Choroid plexus epithelial cell (primary cell): ENCODE measurements around the gene HIVEP2.

Source experiments
- DNase-seq: peaks from one replicate; pipeline ENCODE4 v3.0.0-alpha.2; 2010; ENCODE audit warnings: low read depth
- H3K4me3 ChIP-seq: 2 replicates; pipeline ENCODE4 v1.5.1; 2011; ENCODE audit warnings: low read depth, mild to moderate bottlenecking, control low read depth, low read length, moderate library complexity
- CTCF ChIP-seq: conservative IDR thresholded peaks from 2 replicates; pipeline ENCODE4 v1.5.1; 2011; ENCODE audit warnings: low read depth, mild to moderate bottlenecking, control low read depth, inconsistent platforms, low read length, moderate library complexity

The HIVEP2 gene

GRCh38 chr6:142867355-142867801, 77.6 kb downstream of the HIVEP2 start:
- H3K4me3 ChIP-seq: no peak overlapping the region
- peak; percentile 62 for DNase-seq
- TF ChIP-seq CTCF: no peak

- no peak for DNase-seq
- no peak overlapping the region for H3K4me3 ChIP-seq
- TF ChIP-seq CTCF: no peak
Observed at GRCh38 chr6:142863981-142864380, 81.0 kb downstream of the HIVEP2 start.

- TF ChIP-seq CTCF: no peak
- no peak for DNase-seq
- no peak overlapping the region for H3K4me3 ChIP-seq
Observed at GRCh38 chr6:142861711-142862110, 83.3 kb downstream of the HIVEP2 start.

GRCh38 chr6:142860498-142860897, 84.5 kb downstream of the HIVEP2 start:
- no peak overlapping the region for H3K4me3 ChIP-seq
- no peak for TF ChIP-seq CTCF
- DNase-seq: no peak

- DNase-seq: no peak
- no peak for TF ChIP-seq CTCF
- H3K4me3 ChIP-seq: no peak overlapping the region
Observed at GRCh38 chr6:142857796-142858555, 87.0 kb downstream of the HIVEP2 start.

GRCh38 chr6:142857233-142857761, 87.7 kb downstream of the HIVEP2 start:
- no peak overlapping the region for H3K4me3 ChIP-seq
- no peak for TF ChIP-seq CTCF
- no peak for DNase-seq
